ENCODE results near the gene ARG1.

Gene ARG1

DNA sequence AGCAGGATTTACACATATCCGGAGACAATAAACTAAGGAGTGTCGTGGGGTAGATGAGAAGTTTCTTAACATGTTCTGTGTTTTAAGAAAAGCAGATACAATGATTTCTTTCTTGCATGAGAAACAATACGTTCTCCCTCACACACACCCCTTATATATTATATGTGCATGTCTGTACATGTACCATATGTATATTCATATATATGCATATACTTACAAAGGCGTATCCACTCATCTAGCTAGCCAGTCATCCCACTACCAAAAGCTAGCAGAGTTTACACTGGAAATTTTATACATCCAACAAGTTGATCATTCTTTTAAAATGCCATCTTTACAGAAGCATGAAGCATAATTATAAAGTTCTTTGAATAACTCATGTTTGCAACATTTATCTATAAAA lies 14.9 kb downstream of the ARG1 start:
- no peak for DNase-seq

DNA sequence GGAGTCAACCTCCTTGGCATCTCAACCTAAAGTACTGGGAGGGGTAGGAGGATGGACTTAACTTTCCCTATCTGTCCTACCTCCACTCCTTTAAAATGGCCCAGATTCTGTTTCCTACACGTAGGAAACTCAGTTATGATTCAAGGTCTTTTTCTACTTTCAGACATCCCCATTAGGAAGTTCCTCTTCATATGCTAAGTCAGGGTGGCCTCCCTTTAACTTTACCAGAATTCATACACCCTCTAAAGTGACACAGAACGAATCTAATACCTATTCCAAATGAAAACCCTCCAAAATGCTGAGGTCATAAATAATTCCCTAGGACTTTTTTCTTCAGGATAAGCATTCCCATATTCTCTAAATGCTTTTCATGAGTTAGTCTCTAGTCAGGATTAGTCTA lies 15.6 kb downstream of the ARG1 start:
- no peak for DNase-seq

DNA sequence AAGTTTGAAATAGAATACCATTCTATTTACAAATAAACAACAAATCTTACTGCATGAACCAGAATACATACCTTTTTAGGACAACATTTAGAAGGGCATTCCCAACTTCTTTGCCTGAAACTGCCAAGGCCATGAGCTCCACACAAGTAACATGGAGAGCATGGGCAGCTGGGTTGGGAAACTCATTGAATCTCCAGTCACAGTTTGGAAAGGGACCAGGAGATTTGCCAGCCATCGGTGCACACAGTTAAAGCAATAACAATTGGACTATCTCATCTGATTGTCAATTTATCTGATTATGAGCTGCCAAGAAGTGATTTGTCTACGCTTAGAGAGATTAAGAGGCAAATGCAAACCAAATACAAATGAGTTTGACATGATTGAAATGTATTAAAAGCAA lies 19.9 kb downstream of the ARG1 start:
- DNase-seq: no peak

GRCh38 chr6:131594074-131594473 lies 21.0 kb downstream of the ARG1 start:
- no peak for DNase-seq

DNA sequence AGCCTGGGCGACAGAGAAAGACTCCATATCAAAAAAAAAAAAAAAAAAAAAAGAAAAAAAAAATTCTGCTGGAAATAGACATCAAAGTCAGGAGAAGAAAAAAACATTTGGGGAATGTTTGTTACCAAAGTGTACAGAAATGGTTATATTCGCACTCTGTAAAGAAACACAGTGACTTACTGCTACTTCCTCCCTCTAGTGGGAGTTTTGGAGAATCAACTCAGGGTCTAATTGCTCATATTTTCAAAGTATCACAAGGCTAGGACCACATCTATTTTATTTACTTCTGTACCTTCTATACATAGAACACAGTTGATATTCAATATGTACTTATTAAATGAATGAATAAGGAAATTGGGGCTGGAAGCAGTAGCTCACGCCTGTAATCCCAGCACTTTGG lies 24.4 kb downstream of the ARG1 start:
- no peak for DNase-seq

GRCh38 chr6:131600716-131601115 lies 27.7 kb downstream of the ARG1 start:
- no peak for DNase-seq

GRCh38 chr6:131602781-131603312 lies 29.8 kb downstream of the ARG1 start:
- no peak for DNase-seq

DNA sequence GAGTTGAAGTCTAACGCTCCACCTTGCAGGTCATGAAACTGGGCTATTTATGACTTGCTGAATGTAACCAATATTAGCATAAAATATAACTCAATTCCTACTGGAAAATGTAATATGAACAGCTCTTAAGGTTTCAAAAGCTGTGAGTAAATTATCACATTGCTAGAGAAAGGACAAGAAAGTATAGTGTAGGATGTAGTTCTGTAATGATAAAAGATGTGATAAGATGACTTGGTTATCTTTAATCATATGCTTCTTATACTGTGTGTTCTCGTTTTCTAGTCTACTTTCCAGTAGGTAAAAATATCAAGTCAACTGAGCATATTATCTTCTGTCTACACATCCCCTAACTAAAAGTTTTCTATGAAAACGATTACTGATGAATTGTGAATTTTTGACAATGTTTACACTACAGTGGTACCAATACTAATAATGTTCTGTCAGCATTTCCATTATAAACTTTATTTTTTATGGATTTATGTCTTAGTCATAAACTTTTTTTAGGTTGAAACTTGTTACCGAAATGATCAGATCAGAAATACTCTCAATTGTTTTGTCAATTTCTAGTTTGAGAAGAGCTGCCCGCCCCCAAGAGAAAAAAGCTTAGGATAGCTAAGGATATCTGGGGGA lies 40.4 kb downstream of the ARG1 start:
- no peak for DNase-seq

GRCh38 chr6:131615275-131615674 lies 42.2 kb downstream of the ARG1 start:
- no peak for DNase-seq

DNA sequence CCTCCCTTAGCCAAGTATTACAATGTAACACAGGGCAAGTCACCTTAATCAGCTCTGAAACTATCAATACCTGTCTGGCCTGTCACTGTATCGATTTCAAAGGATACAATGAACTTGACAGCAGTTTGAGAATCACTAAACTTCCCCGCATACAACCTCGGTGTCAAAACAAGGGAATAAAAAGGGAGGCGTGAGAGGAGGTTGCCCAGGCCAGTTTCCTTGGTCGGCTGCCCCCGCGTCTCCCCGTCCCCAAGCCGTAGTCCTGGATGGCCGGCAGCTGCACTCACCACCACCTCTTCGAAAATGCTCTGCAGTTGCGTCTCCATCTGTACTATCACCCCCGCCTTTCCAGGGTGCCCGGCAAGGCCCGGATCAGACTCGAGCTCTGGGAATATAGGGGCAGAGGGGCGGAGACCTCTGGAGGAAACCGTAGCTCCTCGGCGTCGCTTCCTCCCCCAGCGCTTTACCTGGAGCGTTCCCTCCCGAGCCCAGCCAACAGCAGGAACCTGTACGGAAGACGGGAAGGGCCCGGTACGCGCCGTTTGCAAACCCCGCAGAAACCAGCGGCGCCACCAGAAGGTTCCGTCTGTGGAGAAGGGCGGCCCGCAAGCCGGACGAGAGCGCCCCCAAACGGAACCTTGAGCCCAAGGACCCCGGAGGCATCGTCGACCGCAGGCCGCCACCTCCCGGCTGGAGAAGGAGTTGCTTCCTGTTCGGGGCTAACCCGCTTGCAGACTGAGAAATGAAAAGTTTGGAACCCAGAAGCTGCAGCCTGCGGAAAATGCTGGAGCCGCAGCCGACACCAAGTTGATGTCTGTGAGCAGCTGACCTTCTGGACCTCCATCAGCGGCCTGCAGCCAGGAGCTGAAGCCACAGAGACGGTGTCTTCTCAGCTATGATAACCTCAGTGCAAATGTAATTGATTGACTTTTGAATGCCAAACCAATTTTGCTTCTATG lies 55.0 kb downstream of the ARG1 start, which contains the start of gene MED23:
Gene MED23 (minus strand): TSS at position 519 of the 959 bp plus-strand sequence. CDS start 193 bp downstream, at position 326.
- peak; percentile 84 for DNase-seq

DNA sequence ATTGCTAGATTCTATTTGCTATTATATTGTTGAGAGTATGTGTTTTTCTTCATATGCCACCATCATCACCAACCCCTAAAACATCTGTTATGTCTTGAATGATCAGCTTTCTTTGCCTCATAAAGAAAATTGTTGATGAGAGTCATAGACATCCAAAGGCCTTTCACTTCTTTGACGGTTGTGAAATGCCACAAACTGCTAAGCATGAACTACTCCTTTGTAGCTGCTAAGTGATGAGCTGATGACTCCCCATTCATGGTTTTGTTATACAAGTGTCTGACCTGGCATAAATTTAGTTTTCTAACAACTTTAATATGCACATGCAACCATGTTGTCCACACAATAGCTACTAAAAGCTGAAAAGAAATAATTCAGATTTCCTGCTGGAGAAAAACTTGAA lies 55.7 kb downstream of the ARG1 start:
- no peak for DNase-seq

- DNase-seq: no peak
Observed at GRCh38 chr6:131629651-131630050, 56.6 kb downstream of the ARG1 start.

- DNase-seq: no peak
Observed at GRCh38 chr6:131631625-131632289, 58.7 kb downstream of the ARG1 start.

Data from NCI-H526 treated with DMSO at 0.1 percent for 48 hours (cell line).